Measurements from ENCODE around the gene SLC17A9. TPM values are rescaled to one million over a fixed set of nuclear protein-coding genes. Genes with fewer than 3 reads are reported as not detected.

SLC17A9 gene
- total RNA-seq, 1 donor from 2014 or later, result 7.0 TPM

GRCh38 chr20:62995898-62996595, 43.5 kb downstream of the SLC17A9 start:
- H3K9me3 Mint-ChIP-seq (ENCODE audit: unreplicated experiment), result no peaks in the 10 kb centered on the region
- no peaks in the 10 kb centered on the region for H3K36me3 Mint-ChIP-seq (ENCODE audit: low read depth, unreplicated experiment)
- H3K27ac Mint-ChIP-seq (ENCODE audit: unreplicated experiment), result no peak overlapping the region
- no peak for DNase-seq (ENCODE audit: low spot score)
- H3K4me3 Mint-ChIP-seq (ENCODE audit: unreplicated experiment), result no peak overlapping the region
- H3K27me3 Mint-ChIP-seq (ENCODE audit: unreplicated experiment), result peaks cover 18% of the 10 kb centered on the region
- no peak for TF ChIP-seq CTCF (IDR thresholded peaks at IDR 0.05; ENCODE audit: unreplicated experiment)
- no peaks in the 10 kb centered on the region for H3K4me1 Mint-ChIP-seq (ENCODE audit: unreplicated experiment)

- no peak for DNase-seq (ENCODE audit: low spot score)
- Mint-ChIP-seq H3K4me1 (ENCODE audit: unreplicated experiment) (no peaks in the 10 kb centered on the region), H3K27ac (ENCODE audit: unreplicated experiment) (no peak overlapping the region), H3K27me3 (ENCODE audit: unreplicated experiment) (peaks cover 18% of the 10 kb centered on the region), H3K4me3 (ENCODE audit: unreplicated experiment) (no peak overlapping the region), H3K36me3 (ENCODE audit: low read depth, unreplicated experiment) (no peaks in the 10 kb centered on the region), H3K9me3 (ENCODE audit: unreplicated experiment) (no peaks in the 10 kb centered on the region)
- TF ChIP-seq CTCF (IDR thresholded peaks at IDR 0.05; ENCODE audit: unreplicated experiment), result no peak
Observed at GRCh38 chr20:62996596-62996982, 44.1 kb downstream of the SLC17A9 start.

- H3K27ac Mint-ChIP-seq (ENCODE audit: unreplicated experiment), result no peak overlapping the region
- H3K4me3 Mint-ChIP-seq (ENCODE audit: unreplicated experiment), result no peak overlapping the region
- H3K36me3 Mint-ChIP-seq (ENCODE audit: low read depth, unreplicated experiment), result no peaks in the 10 kb centered on the region
- TF ChIP-seq CTCF (IDR thresholded peaks at IDR 0.05; ENCODE audit: unreplicated experiment), result no peak
- H3K9me3 Mint-ChIP-seq (ENCODE audit: unreplicated experiment), result no peaks in the 10 kb centered on the region
- no peaks in the 10 kb centered on the region for H3K4me1 Mint-ChIP-seq (ENCODE audit: unreplicated experiment)
- H3K27me3 Mint-ChIP-seq (ENCODE audit: unreplicated experiment), result peaks cover 16% of the 10 kb centered on the region
- DNase-seq (ENCODE audit: low spot score), result no peak
Observed at GRCh38 chr20:62997417-62998035, 45.0 kb downstream of the SLC17A9 start.

- Mint-ChIP-seq H3K27ac (ENCODE audit: unreplicated experiment) (no peak overlapping the region), H3K4me1 (ENCODE audit: unreplicated experiment) (no peaks in the 10 kb centered on the region), H3K36me3 (ENCODE audit: low read depth, unreplicated experiment) (no peaks in the 10 kb centered on the region), H3K4me3 (ENCODE audit: unreplicated experiment) (no peak overlapping the region), H3K9me3 (ENCODE audit: unreplicated experiment) (no peaks in the 10 kb centered on the region), H3K27me3 (ENCODE audit: unreplicated experiment) (peaks cover 15% of the 10 kb centered on the region)
- DNase-seq (ENCODE audit: low spot score), result no peak
- no peak for TF ChIP-seq CTCF (IDR thresholded peaks at IDR 0.05; ENCODE audit: unreplicated experiment)
Observed at GRCh38 chr20:62998449-62998848, 45.9 kb downstream of the SLC17A9 start.

- Mint-ChIP-seq H3K4me3 (ENCODE audit: unreplicated experiment) (no peak overlapping the region), H3K4me1 (ENCODE audit: unreplicated experiment) (no peaks in the 10 kb centered on the region), H3K27me3 (ENCODE audit: unreplicated experiment) (peaks cover 15% of the 10 kb centered on the region), H3K9me3 (ENCODE audit: unreplicated experiment) (no peaks in the 10 kb centered on the region), H3K36me3 (ENCODE audit: low read depth, unreplicated experiment) (peaks cover 3% of the 10 kb centered on the region), H3K27ac (ENCODE audit: unreplicated experiment) (no peak overlapping the region)
- TF ChIP-seq CTCF (IDR thresholded peaks at IDR 0.05; ENCODE audit: unreplicated experiment), result no peak
- no peak for DNase-seq (ENCODE audit: low spot score)
Observed at GRCh38 chr20:62999580-62999979, 47.1 kb downstream of the SLC17A9 start.
